ENCODE measurements around the gene MANSC1. TPM values are rescaled to one million over a fixed set of nuclear protein-coding genes. Genes with fewer than 3 reads are reported as not detected.
"Not testable (repeated sequence)": the region's sequence is repeated elsewhere in the genome, so short reads cannot be mapped to it uniquely, and the experiment has no call there.

Gene MANSC1
- total RNA-seq, 2 donors from 2014 or later, result 6.6 to 12.1 TPM

GRCh38 chr12:12315838-12316237 lies 34.2 kb downstream of the MANSC1 start:
- Histone ChIP-seq H3K27me3 (ENCODE audit: control insufficient read depth, insufficient read depth, low read length, poor library complexity, severe bottlenecking) (no peaks in the 10 kb centered on the region), H3K9ac (ENCODE audit: extremely low read depth, low read length, poor library complexity, severe bottlenecking) (no peak overlapping the region), H3K4me1 (ENCODE audit: control insufficient read depth, insufficient read depth, low read length) (no peaks in the 10 kb centered on the region), H3K4me3 (ENCODE audit: low read length) (no peak overlapping the region), H3K36me3 (ENCODE audit: control insufficient read depth, insufficient read depth, low read length) (no peaks in the 10 kb centered on the region), H3K27ac (ENCODE audit: low read depth, low read length) (no peak overlapping the region), H3K9me3 (ENCODE audit: control insufficient read depth, low read length) (no peaks in the 10 kb centered on the region)
- no peak for TF ChIP-seq CTCF (conservative IDR thresholded peaks at IDR 0.05)
- H3K27me3 Mint-ChIP-seq (ENCODE audit: insufficient read depth), result no peaks in the 10 kb centered on the region
- H3K4me1 Mint-ChIP-seq, result peaks cover 17% of the 10 kb centered on the region
- peaks cover 2% of the 10 kb centered on the region for H3K9me3 Mint-ChIP-seq
- peaks cover 2% of the 10 kb centered on the region for H3K36me3 Mint-ChIP-seq (ENCODE audit: low read depth)
- H3K4me3 Mint-ChIP-seq, result no peak overlapping the region
- no peak for DNase-seq
- no peak overlapping the region for H3K27ac Mint-ChIP-seq

GRCh38 chr12:12310695-12311094 lies 39.3 kb downstream of the MANSC1 start:
- H3K4me1 ChIP-seq (ENCODE audit: control insufficient read depth, insufficient read depth, low read length); H3K27ac ChIP-seq (ENCODE audit: low read depth, low read length); H3K27me3 ChIP-seq (ENCODE audit: control insufficient read depth, insufficient read depth, low read length, poor library complexity, severe bottlenecking); H3K36me3 Mint-ChIP-seq (ENCODE audit: low read depth); DNase-seq; H3K9me3 Mint-ChIP-seq; H3K27ac Mint-ChIP-seq; H3K27me3 Mint-ChIP-seq (ENCODE audit: insufficient read depth); H3K4me3 ChIP-seq (ENCODE audit: low read length); H3K4me3 Mint-ChIP-seq; H3K4me1 Mint-ChIP-seq; H3K9ac ChIP-seq (ENCODE audit: extremely low read depth, low read length, poor library complexity, severe bottlenecking); H3K9me3 ChIP-seq (ENCODE audit: control insufficient read depth, low read length); H3K36me3 ChIP-seq (ENCODE audit: control insufficient read depth, insufficient read depth, low read length): not testable (repeated sequence)
- 84 to 87% methylated on average over 9 to 10 of the region's 10 CpGs for WGBS, 2 experiments (ENCODE audit: insufficient coverage in 1 of 2, insufficient read length in 1 of 2)

GRCh38 chr12:12305568-12306300 lies 44.3 kb downstream of the MANSC1 start:
- Mint-ChIP-seq H3K27me3 (ENCODE audit: insufficient read depth) (no peaks in the 10 kb centered on the region), H3K27ac (no peak overlapping the region), H3K36me3 (ENCODE audit: low read depth) (no peaks in the 10 kb centered on the region), H3K9me3 (peaks cover 11% of the 10 kb centered on the region), H3K4me3 (no peak overlapping the region), H3K4me1 (no peaks in the 10 kb centered on the region)
- Histone ChIP-seq H3K9ac (ENCODE audit: extremely low read depth, low read length, poor library complexity, severe bottlenecking) (no peak overlapping the region), H3K4me3 (ENCODE audit: low read length) (no peak overlapping the region), H3K27me3 (ENCODE audit: control insufficient read depth, insufficient read depth, low read length, poor library complexity, severe bottlenecking) (no peaks in the 10 kb centered on the region), H3K27ac (ENCODE audit: low read depth, low read length) (no peak overlapping the region), H3K4me1 (ENCODE audit: control insufficient read depth, insufficient read depth, low read length) (no peaks in the 10 kb centered on the region), H3K36me3 (ENCODE audit: control insufficient read depth, insufficient read depth, low read length) (no peaks in the 10 kb centered on the region), H3K9me3 (ENCODE audit: control insufficient read depth, low read length) (peaks cover 4% of the 10 kb centered on the region)
- no peak for TF ChIP-seq CTCF (conservative IDR thresholded peaks at IDR 0.05)
- DNase-seq, result no peak
- WGBS, 2 experiments (ENCODE audit: insufficient coverage in 1 of 2, insufficient read length in 1 of 2), result 93 to 96% methylated on average over 4 to 7 of the region's 7 CpGs

- Histone ChIP-seq H3K9me3 (ENCODE audit: control insufficient read depth, low read length) (peaks cover 4% of the 10 kb centered on the region), H3K27me3 (ENCODE audit: control insufficient read depth, insufficient read depth, low read length, poor library complexity, severe bottlenecking) (no peaks in the 10 kb centered on the region), H3K4me1 (ENCODE audit: control insufficient read depth, insufficient read depth, low read length) (no peaks in the 10 kb centered on the region), H3K9ac (ENCODE audit: extremely low read depth, low read length, poor library complexity, severe bottlenecking) (no peak overlapping the region), H3K36me3 (ENCODE audit: control insufficient read depth, insufficient read depth, low read length) (no peaks in the 10 kb centered on the region), H3K4me3 (ENCODE audit: low read length) (no peak overlapping the region), H3K27ac (ENCODE audit: low read depth, low read length) (no peak overlapping the region)
- Mint-ChIP-seq H3K27me3 (ENCODE audit: insufficient read depth) (no peaks in the 10 kb centered on the region), H3K4me1 (no peaks in the 10 kb centered on the region), H3K27ac (no peak overlapping the region), H3K9me3 (peaks cover 11% of the 10 kb centered on the region), H3K4me3 (no peak overlapping the region), H3K36me3 (ENCODE audit: low read depth) (no peaks in the 10 kb centered on the region)
- WGBS, 2 experiments (ENCODE audit: insufficient coverage in 1 of 2, insufficient read length in 1 of 2), result 100% methylated on average over 2 of the region's 2 CpGs; no CpG with 5 or more reads in 1 of the 2 experiments
- no peak for DNase-seq
- TF ChIP-seq CTCF (conservative IDR thresholded peaks at IDR 0.05), result no peak
Observed at GRCh38 chr12:12302976-12303375, 47.1 kb downstream of the MANSC1 start.

Data from endodermal cell (in vitro differentiated cells).